Stomach (tissue), 4 donors: ENCODE data around the gene RCOR1.

Experiments
- CTCF ChIP-seq, 7 experiments: fragments of 450-650 bp in 4 of 7; fragments of 200-600 bp in 3 of 7; sonication (generic) in 3 of 7; IDR thresholded peaks; one replicate each; pipeline ENCODE4 v1.5.1; 2016 to 2019; ENCODE audit warnings: antibody characterized with exemption in 7 of 7, control low read depth in 2 of 7, mild to moderate bottlenecking in 1 of 7
- POLR2A ChIP-seq, 4 donors: fragments of 450-650 bp; IDR thresholded peaks; one replicate each; pipeline ENCODE4 v1.6.1; 2016; ENCODE audit warnings: antibody characterized with exemption in 4 of 4, control low read depth in 2 of 4, mild to moderate bottlenecking in 1 of 4, moderate library complexity in 1 of 4

DNA sequence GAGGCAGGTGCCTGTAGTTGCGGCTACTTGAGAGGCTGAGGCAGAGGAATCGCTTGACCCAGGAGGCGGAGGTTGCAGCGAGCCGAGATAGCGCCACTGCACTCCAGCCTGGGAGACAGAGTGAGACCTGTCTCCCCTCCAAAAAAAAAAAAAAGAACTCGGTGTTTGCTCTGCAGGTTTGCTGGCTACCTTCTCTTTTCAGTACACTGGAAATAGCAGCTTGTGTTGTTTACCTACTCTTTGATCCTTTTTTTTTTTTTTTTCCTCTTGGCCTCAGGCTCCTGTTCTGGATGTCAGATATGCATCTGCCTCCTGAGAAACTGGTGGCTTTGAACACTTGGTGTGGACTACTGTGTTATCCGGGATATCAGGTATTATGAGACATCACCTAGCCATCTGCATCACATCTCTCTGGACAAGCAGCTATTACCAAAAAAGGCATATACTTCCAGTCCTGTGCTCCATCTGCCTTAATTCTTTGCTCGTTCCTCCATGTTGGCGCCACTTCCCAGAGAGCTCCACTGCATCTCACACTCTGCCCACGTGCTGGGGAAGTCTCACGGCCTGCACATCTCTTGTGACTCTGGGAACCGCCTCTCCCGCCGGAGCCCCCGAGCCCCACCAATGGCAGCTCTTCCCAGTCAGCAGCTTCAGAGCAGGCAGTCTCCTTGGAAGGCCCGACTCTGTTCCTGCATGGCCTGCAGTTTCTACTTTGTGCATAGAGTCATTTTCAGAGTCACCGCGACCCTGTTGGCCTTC lies 133.9 kb downstream of the RCOR1 start:
- TF ChIP-seq POLR2A (IDR thresholded peaks at IDR 0.05) = no peak
- no peak for TF ChIP-seq CTCF (IDR thresholded peaks at IDR 0.05)
